MM.1S (cell line): ENCODE results near the gene PILRA.
"Not testable (repeated sequence)": the region's sequence is repeated elsewhere in the genome, so short reads cannot be mapped to it uniquely, and the experiment has no call there.

ENCODE experiments used
- CTCF ChIP-seq: fragments of 300-600 bp; sonication (generic); IDR thresholded peaks from 2 replicates; pipeline ENCODE4 v1.5.1; 2016; ENCODE audit warnings: antibody characterized with exemption, low read length, mixed read lengths
- EZH2 ChIP-seq: fragments of 300-600 bp; sonication (generic); optimal IDR thresholded peaks from 2 replicates; pipeline ENCODE3; 2017; ENCODE audit warnings: low read depth, mild to moderate bottlenecking, antibody characterized with exemption, low read length, mixed read lengths
- EZH2phosphoT487 ChIP-seq: fragments of 300-600 bp; sonication (generic); IDR thresholded peaks from 2 replicates; pipeline ENCODE4 v1.6.1; 2018; ENCODE audit warnings: antibody characterized with exemption, low read length

GRCh38 chr7:100341286-100341685 lies 32.0 kb upstream of the PILRA start:
- TF ChIP-seq EZH2phosphoT487, EZH2: not testable (repeated sequence)
- peak; percentile 15; the same call in 1 of the 2 replicates for TF ChIP-seq CTCF
